GM21825 (cell line): ENCODE data around the gene TCF12.

Experiments used
- ATAC-seq: cut with Tn5 transposase; IDR thresholded peaks from one replicate; pipeline ENCODE4 v1.9.1; 2021; ENCODE audit warnings: mild to moderate bottlenecking, moderate library complexity; ENCODE audit not compliant: unreplicated experiment

Gene TCF12

DNA sequence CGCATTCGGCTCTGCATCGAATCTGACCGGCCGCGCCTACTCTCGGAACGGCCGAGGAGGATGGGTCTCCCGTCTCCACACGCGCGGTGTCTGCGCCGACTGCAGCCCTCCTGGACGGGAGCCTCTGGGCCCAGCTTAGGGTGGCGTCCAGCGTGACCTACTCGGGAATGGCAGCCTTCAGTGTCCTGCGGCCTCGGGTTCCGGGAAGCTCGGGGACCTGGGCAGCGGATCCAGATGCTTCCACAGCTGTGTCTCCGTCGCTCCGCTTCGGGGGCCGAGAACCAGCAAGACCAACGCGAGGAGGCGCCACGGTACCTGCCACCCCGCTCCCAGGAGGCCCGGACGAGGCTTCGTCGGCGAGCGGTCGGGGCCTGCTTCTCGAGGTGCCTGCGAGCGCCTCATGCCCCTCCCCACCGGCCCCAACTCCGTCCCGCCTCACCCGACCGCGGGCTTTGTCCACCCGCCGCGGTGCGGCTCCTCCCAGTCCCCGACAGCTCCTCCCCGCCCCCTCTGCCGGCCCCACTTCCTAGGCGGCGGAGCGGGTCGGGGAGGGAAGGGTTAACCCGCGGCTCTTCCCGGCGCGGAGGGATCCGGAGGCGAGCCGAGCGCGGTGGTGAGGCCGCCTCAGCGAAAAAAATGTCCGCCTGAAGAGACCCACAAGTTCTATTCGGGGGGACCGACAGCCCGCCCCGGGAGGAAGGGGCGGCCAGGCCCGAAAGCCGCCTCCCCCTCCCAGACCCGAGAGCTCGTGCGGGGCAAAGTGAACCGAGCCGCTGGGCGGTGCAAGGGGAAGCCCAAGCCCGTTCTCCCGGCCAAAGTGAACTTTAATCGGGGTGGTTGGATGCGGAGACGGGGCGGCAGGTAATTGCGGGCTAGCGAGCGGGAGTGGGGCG, at the start of gene TCF12:
TCF12 (plus strand) TSS at position 599 of the 893 bp plus-strand sequence. CDS start 1,270 bp downstream, outside the sequence.
- peak; percentile 73 for ATAC-seq

DNA sequence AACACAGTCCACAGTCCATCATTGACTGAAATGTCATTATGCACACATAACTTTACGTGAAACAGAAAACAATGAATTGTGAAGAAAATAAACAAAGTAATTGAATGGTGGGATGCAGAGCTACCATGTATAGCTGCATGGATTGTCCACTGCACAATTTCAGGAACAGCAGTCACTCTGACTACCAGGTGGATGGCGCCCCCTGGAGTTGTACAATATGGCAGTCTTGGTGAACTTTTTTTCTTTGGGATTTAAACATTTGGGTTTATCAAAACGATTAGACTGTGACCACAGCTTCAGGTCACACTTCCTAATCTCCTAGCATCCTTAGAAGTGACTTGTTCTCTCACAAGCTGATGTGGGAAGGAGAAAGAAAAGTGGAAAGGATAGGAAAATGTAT, 48.9 kb upstream of the TCF12 start:
- ATAC-seq = no peak

DNA sequence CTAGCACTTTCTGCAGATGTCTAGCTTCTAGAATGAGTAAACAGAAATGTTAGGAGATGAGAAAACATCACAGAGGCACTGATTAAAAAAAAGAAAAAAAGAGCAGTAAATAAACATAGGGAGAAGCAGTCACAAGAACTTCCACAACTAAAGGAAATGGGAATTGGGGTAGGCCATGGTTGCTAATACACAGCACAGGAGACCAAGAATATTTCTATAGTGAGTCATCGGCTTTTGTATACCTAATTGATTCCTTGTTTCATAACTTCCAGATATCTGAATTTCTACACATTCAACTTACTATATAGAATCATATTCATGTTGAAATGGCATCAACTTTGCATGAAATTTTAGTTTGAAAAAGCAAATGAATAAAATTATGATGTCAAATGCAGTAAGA, 47.3 kb upstream of the TCF12 start:
- ATAC-seq = no peak

DNA sequence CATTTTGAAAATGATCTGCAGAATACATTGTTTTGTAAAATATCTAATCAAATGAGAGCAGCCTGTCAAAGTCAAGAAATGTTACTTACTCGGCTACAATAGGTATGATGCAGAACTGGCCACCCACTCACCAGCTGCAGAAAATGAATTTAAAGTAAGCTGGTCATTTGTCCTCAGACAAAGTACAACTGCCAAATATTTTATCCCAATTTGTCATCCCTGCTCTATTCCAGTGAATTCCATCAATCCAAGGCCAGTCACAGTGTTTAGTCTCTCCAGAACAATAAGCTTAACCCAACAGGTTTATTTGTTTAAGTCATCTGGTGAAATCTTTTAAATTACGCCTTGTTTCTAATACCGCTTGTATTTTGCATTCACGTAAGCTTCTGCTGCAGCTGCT, 46.6 kb upstream of the TCF12 start:
- no peak for ATAC-seq

DNA sequence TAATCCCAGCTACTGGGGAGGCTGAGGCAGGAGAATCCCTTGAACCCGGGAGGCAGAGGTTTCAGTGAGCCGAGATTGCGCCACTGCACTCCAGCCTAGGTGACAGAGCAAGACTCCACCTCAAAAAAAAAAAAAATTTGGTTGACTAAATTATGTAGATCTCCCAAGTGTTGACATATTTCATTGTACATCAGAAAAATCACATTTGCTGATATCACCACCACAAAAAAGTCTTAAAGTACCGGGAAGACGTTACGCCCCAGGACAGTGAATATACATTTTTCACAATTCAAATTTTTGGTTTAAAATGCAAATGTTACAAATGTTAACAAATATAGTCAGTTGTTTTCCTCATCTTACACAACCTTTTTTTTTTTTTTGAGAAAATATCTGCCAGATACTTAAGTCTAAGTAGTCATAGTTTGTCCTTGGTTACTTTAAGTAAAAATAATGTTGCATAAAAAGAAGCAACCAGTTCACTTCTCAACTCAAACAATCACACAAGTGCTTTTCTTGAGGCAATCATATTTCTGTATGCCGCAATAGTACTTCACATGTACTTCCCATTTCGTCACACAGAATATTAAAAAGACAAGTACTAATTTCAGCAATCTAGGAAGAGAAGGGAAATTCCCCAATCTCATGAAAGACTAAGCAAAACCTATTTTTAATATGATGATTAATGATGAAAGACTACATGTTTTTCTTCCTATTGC, 41.0 kb upstream of the TCF12 start:
- no peak for ATAC-seq

DNA sequence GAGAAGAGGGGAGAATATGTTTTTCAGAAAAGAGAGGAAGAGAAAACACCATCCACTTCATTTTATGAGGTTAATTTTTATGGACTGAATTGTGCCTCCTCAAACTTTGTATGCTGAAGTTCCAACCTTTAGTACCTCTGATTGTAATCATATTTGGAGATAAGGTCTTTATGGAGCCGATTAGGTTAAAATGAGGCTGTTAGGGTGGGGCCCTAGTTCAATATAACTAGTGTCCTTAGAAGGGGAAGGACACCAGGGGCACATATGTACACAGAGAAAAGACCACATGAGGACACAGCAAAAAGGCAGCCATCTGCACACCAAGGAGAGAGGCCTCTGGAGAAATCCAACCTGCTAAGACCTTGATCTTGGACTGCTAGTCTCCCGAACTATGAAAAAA, 38.9 kb upstream of the TCF12 start:
- ATAC-seq = no peak

DNA sequence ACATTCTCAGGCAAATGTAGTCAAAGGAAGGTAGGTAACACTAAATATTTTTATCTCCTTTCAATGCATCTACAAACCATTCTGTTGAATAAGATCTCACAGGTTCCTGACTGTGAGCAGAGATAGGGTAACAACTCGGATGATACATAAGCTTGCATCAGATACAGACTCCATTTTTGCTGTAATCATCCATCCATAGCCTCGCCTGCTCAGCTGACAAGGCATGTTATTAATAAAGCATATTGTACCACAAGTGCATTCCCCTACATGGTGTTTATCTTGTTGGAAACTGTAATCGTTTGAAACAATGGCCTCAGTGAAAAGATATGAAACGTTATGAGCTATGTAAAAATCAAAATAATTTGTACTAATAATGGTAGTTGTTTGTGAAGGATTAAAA, 35.4 kb upstream of the TCF12 start:
- ATAC-seq = no peak

DNA sequence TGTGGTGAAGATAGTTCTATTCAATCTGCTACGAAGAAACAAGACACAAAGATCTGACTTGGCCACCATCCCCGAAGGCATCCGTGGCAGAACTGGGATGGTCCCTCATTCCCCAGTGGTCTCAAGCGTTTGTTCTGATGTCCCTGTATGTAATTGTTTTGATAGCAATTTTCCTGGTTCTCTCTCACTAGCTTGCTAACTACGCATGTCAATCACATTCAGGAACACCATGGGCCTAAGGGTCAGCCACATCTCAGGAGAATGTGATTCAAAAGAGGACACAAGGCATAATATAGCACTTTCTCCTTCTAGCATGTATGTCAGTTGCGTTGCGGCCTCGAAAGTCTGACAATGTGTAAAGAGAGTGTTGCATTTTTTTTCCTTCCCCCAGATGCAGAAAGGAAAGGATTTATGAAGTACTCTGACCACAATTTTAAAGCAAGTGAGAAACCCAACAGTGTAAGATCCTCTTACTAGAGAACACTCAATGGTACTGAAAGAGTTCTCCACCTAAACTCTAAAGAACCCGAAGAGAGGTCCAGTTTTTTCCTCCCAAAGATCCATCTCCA, 32.0 kb upstream of the TCF12 start:
- ATAC-seq = no peak

DNA sequence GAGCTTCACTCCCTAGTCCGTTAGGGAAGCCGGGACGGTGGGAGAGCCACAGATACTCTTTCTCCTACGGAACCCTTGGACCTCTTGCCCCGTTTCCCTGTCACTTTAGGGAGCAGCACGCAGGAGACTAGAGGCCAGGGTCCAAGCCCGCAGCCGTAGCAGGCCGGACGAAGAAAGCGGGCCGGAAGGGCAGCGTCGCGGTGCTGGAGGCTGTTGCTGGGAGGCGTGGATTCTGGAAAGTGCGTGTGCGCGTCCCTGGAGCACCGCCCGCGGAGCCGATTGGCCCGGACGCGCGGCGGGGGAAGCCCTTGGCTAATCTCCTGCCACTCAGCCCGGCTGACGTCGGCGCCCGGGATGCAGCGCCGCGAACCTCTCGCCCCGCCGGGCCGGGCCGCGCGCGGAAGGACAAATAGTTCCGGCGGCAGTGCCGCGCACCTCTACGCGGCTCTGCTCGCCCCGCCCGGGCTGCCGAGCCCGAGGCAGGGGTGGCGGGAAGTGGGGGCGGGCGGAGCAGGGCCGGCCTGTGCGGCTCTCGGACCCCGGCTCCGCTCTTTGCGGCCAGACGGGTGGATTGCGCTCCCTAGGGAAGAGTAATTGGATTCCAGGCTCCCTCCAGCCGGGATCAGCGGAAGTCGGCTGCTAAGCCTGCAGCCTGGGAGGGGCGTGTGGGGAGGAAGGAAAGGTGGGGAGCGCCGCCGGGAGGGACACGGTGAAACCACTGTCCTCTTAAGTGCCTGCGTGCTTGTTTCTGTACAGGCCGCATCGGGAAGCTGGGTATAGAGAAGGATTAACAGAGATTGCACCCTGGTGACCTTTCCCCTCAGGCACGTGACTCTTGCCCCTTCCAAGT, 31.3 kb upstream of the TCF12 start:
- peak; percentile 89 for ATAC-seq

DNA sequence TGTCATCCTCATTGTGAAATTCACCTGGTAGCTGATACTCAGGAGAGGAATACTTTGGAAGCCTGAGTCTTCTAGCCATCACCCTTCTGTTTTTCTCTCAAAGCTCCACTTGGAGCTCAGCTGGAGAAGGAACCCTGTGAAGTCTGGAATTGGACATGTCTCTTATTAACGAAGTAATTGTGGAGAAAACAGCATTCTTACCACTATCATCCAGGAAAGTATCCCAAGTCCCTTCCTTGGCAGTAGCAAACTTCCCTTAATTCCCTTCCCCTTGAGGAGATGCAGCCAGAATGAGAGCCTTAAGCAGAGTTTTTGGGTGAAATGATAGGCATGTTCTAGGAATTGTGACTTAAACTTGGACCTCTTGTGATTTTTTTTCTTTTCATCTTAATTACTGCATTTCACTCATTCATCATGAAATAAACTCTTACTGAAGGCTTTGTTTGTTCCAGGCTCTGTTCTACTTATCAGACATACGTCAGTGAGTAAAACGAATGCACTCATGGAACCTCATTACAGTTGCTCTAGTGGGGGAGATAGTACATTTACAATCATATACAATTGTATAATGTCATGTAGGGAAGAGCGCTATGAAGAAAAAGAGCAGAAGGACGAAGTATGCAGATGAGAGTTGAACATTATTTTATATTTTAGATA, 30.5 kb upstream of the TCF12 start:
- no peak for ATAC-seq

DNA sequence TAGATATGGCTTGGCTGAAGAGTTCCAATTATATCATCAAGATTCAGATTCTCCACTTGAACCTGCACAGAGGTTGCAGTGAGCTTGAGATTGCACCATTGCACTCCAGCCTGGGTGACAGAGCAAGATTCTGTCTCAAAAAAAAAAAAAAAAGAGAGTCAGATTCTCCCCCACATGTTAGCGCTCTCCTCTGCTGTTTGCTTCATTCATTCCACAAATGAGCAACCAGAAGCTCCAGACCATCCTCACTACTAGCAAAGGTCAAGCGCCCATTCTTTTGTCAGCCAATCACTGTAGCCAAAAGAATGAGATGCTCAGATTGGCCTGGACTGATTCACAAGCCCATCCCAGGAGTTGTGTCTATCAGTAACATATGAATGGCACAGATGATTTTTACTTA, 28.4 kb upstream of the TCF12 start:
- no peak for ATAC-seq

DNA sequence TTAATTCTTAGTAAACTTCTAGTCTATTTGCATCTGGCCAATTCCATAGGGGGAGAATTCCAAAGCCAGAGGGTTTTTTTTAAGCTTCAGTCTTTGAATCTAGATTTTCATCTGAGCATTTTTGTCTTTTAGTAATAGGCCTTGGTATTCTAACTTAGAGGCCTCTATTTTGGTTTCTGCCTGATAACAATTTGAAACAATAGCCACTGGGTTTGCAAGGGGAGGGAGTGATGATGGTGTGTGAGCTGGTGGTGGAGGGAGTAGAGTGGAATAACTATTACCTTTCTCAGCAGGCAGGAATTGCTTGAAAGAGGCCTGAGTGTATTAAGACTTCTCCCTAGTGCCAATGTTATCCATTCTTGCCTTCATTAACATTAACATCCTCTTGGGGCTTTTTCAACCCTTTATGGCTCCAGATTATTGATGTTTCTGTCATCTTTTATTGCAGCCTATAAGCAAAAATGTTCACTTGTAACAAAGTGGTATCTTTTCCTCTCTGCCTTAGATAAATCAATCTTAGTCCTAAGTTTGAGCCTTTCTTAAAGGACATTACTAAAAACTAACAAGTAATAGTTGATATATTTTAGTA, 26.5 kb upstream of the TCF12 start:
- no peak for ATAC-seq

DNA sequence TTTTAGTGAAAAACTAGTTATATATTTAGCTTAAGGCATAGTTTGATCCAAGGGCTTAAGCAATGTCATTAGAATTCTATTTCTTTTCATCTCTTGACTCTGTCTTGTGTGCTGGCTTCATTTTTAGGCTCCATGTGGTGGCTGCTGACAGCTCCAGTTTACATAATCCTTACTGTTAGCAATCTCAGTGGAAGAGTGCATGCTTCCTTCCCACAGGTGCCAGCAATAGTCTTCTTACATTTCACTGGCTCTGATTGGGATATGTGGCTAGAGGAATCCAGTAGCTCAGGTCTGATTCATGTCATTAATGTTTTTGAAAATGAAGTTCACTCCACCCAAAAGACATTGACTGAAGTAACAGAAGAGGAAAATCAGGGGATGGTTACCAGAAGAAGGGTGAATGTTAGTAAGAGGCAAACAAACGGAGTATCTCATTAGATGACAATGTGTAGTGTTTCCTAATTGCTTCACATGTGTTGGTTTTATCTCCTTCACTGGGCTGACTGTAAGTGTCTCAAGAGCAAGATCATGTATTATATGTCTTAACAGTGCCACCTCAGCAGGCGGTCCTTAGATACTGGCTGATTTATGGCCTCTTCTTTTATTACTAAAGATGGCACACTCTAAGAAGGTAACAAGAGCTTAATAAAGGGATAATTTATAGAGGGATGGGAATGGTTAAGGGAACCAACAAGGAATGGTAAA, 25.6 kb upstream of the TCF12 start:
- ATAC-seq = no peak

DNA sequence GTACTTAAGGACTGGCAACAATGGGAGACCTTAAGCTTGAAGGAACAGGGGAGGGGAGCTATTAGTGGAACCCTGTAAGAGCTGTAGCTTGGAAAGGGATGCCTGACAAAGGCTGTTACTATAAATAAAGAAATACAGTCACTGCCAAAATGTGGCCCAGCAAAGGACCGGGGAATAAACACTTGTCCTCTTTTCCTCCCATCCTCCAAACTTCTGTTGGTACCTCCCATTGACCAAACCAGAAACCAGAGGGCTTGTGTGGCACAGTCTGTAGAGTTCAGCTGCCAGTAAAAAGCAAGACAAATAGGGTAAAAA, 25.1 kb upstream of the TCF12 start:
- no peak for ATAC-seq

DNA sequence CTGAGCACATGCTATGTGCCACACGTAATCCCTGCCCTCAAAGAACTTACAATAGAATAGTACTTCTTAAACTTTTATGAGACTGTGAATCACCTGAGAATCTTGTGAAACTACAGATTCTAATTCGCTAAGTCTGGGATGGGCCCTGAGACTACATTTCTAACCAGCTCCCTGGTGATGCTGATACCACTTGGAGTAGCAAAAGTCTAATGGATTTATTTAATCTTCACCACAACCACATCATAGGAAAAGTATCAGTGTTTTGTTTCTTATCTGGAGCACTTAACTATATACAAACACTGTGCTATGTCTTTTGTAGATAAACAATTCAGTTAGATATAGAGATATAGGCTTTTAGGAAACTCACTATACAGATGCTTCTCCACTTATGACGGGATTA, 23.8 kb upstream of the TCF12 start:
- no peak for ATAC-seq

DNA sequence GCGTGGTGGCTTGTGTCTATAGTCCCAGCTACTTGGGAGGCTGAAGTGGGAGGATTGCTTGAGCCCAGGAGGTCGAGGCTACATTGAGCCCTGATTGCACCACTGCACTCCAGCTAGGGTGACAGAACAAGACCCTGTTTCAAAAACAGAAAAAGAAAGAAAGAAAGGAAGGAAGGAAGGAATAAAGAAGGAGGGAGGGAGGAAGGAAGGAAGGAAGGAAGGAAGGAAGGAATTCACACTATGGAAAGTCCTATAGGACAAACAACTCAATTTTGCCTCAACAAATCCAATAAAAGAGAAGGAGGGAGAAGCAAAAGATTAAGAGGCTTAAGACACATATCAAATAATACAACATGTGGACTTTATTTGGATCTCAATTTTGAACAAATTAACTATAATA, 16.5 kb upstream of the TCF12 start:
- ATAC-seq = no peak

DNA sequence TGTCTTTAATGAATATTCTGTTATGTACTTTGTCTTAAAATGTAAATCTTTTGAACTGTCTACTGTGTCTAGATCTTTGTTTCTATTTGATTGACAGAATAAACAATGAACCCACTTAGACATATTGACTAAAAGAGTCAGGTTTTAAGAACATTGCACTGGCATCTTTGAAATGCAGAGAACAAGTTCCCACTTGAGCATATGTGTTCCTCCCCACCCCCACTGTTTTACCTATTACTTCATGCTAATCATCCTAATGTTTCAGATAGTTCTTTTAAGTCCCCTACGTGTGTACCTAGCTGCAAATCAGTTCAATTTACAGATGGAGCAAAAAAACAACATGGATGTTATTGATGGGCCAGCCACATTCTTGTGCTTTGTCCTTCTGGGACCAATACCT, 11.7 kb upstream of the TCF12 start:
- ATAC-seq = no peak

DNA sequence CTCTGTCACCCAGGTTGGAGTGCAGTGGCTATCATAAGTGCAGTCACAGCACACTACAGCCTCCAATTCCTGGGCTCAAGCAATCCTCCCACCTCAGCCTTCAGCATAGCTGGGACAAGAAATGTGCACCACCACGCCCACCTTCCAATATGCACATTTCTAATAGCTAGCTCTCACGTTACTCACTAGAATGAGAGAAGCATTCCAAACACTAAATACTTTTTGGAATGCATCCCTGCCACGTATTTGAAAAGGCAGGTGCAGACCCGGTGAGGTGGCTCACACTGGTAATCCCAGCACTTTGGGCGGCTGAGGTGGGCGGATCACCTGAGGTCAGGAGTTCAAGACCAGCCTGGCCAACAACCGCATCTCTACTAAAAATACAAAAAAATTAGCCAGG, 7.6 kb upstream of the TCF12 start:
- no peak for ATAC-seq

DNA sequence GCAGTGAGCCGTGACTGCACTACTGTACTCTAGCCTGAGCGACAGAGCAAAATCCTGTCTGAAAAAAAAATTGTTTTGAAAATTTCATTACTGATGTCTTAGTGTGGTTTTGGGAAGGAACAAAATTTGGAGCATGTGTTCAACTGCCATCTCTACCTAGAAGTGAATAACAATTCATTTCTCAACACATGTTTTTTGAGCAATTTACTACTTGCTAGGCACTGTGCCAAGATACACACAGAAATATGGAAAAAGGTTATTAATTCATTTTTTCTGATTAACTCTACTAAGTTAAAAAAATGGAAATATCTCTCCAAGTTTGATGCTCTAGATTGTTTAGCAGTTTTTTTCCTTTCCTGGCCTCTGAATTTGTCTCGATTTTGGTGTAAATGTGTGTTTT, 5.2 kb upstream of the TCF12 start:
- no peak for ATAC-seq

DNA sequence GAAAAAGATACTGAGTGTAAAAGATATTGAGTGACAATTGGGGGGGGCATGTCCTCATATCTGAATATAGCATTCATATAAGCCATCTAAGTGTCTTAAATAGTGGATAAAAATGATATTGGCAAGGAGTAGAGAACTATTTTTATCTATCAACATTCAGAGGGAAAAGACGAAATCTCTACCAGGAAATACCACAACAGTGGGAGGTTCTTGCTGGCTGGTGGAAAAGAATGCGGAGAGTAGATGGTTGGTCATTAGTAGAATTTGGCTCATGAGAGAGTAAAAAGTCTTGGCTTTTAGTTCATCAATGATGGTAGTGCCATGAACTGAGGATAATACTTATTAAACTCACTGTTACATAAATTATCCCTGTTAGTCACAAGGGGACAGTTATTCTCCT, 4.8 kb upstream of the TCF12 start:
- ATAC-seq = no peak
